NCI-H2196 (cell line): ENCODE results near the gene CDH26.

Source experiments
- DNase-seq: peaks from one replicate; lab custom pipeline; 2025; ENCODE audit not compliant: unreplicated experiment; lab: John Stamatoyannopoulos, UW

The CDH26 gene

GRCh38 chr20:59977086-59977485 lies 18.9 kb downstream of the CDH26 start:
- DNase-seq: no peak

GRCh38 chr20:59983076-59983475 lies 24.9 kb downstream of the CDH26 start:
- no peak for DNase-seq

- no peak for DNase-seq
Observed at GRCh38 chr20:59984541-59984940, 26.3 kb downstream of the CDH26 start.

GRCh38 chr20:59985164-59985563 lies 26.9 kb downstream of the CDH26 start:
- no peak for DNase-seq

- DNase-seq: no peak
Observed at GRCh38 chr20:59985864-59986263, 27.6 kb downstream of the CDH26 start.

- no peak for DNase-seq
Observed at GRCh38 chr20:59987135-59987534, 28.9 kb downstream of the CDH26 start.

- DNase-seq: peak; percentile 87
Observed at GRCh38 chr20:59988141-59988540, 29.9 kb downstream of the CDH26 start.

GRCh38 chr20:59992526-59993084 lies 34.4 kb downstream of the CDH26 start:
- no peak for DNase-seq

GRCh38 chr20:59993736-59994430 lies 35.7 kb downstream of the CDH26 start:
- no peak for DNase-seq

DNA sequence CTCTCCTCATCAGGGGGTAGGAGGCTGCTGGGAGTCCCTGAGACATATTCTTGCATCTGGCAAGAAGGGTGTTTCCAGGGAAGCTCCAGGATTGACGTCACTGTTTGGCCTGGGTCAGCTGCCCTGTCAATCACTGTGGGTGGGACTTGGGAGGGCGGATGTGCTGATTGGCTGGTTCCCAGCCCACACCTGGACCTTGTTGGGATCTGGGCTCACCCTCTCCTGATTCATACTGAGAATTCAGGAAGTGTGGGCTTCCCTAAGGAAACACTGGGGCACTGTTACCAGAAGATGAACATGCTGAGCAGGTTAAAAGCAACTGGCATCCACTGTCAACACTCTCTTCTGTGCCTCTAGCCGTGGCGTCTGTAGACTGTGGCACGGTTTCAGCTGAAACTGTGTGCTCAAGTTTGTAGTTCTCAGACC lies 36.5 kb downstream of the CDH26 start:
- DNase-seq: no peak

GRCh38 chr20:59996108-59996507 lies 37.9 kb downstream of the CDH26 start:
- no peak for DNase-seq

- no peak for DNase-seq
Observed at GRCh38 chr20:59997896-59998295, 39.7 kb downstream of the CDH26 start.

- no peak for DNase-seq
Observed at GRCh38 chr20:59999502-59999901, 41.3 kb downstream of the CDH26 start.

GRCh38 chr20:60000271-60001042 lies 42.2 kb downstream of the CDH26 start:
- no peak for DNase-seq

- no peak for DNase-seq
Observed at GRCh38 chr20:60001108-60001507, 42.9 kb downstream of the CDH26 start.

- DNase-seq: no peak
Observed at GRCh38 chr20:60003776-60004175, 45.6 kb downstream of the CDH26 start.

GRCh38 chr20:60006261-60006660 lies 48.0 kb downstream of the CDH26 start:
- no peak for DNase-seq

- DNase-seq: no peak
Observed at GRCh38 chr20:60007464-60007863, 49.2 kb downstream of the CDH26 start.

- DNase-seq: no peak
Observed at GRCh38 chr20:60008130-60008808, 50.0 kb downstream of the CDH26 start.

- DNase-seq: no peak
Observed at GRCh38 chr20:60009318-60009717, 51.1 kb downstream of the CDH26 start.

DNA sequence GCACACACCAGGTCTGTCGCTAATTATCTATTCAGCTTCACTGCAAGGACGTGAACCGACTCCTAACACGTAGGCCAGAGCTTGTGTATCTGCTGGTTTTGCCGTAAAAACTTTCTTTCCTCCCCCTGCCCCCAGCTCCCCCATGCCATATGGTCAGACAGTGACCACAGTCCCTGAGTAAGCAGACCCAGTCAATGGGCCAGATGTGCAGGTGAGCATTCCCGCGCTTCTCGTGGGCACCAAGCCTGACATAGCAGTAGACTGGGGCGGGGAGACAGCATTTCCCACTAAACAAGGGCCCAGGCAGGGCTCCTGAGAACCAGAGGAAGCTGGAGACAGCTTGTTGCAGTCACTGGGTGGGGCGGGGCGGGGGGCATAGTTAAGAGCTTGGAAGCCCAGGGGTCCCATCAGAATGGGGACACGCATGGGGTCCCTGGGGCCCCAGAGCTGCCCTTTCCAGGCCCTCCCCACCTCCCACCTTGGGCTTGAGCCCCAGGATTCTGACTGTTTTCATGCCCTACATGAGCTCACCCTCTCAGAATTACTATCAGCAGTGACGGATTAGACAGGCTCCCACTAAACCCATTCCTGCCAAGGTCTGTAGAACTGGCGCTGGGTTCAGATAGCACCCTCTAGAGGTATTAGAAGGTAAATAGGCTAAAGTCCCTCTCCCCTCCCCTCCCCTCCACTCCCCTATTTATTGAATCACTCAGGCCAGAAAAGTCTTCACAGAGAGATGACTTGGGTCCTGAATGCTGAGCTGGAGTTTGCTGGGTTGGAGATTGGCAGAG lies 51.8 kb downstream of the CDH26 start:
- DNase-seq: peak; percentile 37
